ENCODE data around the gene MIEN1.

GRCh38 chr17:39715375-39716072 is 14.8 kb downstream of the MIEN1 start:
- TF ChIP-seq CTCF (IDR thresholded peaks at IDR 0.05) = no peak
- no peak for TF ChIP-seq REST (IDR thresholded peaks at IDR 0.05)
- TF ChIP-seq ZNF302 (CRISPR knock-in tag; IDR thresholded peaks at IDR 0.05) = no peak
- TF ChIP-seq MAX (IDR thresholded peaks at IDR 0.05) = no peak
- no peak for TF ChIP-seq FOSB (CRISPR knock-in tag; IDR thresholded peaks at IDR 0.05)
- TF ChIP-seq MAFK (IDR thresholded peaks at IDR 0.05; ENCODE audit: partially characterized antibody) = no peak
- no peak for TF ChIP-seq CHD4 (IDR thresholded peaks at IDR 0.05; ENCODE audit: borderline replicate concordance)
- no peak for TF ChIP-seq RCOR1 (IDR thresholded peaks at IDR 0.05; ENCODE audit: low read depth, low read length)
- TF ChIP-seq HMGXB4 (CRISPR knock-in tag; IDR thresholded peaks at IDR 0.05; ENCODE audit: borderline replicate concordance) = no peak
- no peak for TF ChIP-seq USF2 (IDR thresholded peaks at IDR 0.05)
- no peak for TF ChIP-seq CEBPB (IDR thresholded peaks at IDR 0.05)

Data from A549 (cell line).